Measurements from ENCODE around the gene BBLN. TPM values are rescaled to one million over a fixed set of nuclear protein-coding genes. Genes with fewer than 3 reads are reported as not detected.

Gene BBLN
- total RNA-seq, 1 donor from 2014 or later, result 39.0 TPM

DNA sequence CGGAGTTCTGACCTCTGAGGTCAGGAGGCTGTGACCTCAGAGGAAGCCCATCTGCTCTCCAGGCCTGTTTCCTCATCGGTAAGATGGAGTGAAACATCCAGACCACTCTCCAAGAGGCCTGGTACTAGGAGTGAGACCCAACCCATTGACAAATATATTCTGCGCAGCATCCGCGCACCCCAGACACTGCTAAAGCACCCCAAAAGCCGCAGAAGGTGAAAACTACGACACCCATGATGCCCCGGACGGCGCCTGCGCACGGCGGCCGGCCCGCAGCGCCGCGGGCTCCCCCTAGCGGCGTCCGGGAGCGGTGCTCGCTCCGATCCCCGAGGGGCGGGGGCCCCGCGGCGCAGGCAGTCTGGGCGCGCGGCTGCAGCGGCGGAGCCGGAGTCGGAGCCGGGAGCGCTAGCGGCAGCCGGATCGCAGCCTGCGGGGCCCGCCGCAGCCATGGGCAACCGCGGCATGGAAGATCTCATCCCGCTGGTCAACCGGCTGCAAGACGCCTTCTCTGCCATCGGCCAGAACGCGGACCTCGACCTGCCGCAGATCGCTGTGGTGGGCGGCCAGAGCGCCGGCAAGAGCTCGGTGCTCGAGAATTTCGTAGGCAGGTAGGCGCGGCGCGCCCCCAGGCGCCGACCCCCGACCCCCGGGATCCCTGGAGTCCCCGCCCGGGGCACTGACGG lies 43.1 kb downstream of the BBLN start, which contains the start of gene DNM1:
Gene DNM1 (plus strand): TSS at position 356 of the 683 bp plus-strand sequence. CDS start 92 bp downstream, at position 448.
- ATAC-seq, result peak; percentile 98
- TF ChIP-seq, protein P1, sequence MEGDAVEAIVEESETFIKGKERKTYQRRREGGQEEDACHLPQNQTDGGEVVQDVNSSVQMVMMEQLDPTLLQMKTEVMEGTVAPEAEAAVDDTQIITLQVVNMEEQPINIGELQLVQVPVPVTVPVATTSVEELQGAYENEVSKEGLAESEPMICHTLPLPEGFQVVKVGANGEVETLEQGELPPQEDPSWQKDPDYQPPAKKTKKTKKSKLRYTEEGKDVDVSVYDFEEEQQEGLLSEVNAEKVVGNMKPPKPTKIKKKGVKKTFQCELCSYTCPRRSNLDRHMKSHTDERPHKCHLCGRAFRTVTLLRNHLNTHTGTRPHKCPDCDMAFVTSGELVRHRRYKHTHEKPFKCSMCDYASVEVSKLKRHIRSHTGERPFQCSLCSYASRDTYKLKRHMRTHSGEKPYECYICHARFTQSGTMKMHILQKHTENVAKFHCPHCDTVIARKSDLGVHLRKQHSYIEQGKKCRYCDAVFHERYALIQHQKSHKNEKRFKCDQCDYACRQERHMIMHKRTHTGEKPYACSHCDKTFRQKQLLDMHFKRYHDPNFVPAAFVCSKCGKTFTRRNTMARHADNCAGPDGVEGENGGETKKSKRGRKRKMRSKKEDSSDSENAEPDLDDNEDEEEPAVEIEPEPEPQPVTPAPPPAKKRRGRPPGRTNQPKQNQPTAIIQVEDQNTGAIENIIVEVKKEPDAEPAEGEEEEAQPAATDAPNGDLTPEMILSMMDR (IDR thresholded peaks at IDR 0.05), result peak; percentile 76
- H3K4me3 ChIP-seq, result peak within 1 kb of the TSS; percentile 58
- DNase-seq, result peak; percentile 83
- H3K4me1 ChIP-seq, result peaks cover 10% of the 10 kb centered on the region
- no peaks in the 10 kb centered on the region for H3K36me3 ChIP-seq
- H3K27me3 ChIP-seq, result peaks cover 25% of the 10 kb centered on the region
- intact Hi-C loops (cut with DNase I), result no loop called here
- no peak within 1 kb of the TSS for H3K27ac ChIP-seq
- H3K9me3 ChIP-seq, result no peaks in the 10 kb centered on the region

DNA sequence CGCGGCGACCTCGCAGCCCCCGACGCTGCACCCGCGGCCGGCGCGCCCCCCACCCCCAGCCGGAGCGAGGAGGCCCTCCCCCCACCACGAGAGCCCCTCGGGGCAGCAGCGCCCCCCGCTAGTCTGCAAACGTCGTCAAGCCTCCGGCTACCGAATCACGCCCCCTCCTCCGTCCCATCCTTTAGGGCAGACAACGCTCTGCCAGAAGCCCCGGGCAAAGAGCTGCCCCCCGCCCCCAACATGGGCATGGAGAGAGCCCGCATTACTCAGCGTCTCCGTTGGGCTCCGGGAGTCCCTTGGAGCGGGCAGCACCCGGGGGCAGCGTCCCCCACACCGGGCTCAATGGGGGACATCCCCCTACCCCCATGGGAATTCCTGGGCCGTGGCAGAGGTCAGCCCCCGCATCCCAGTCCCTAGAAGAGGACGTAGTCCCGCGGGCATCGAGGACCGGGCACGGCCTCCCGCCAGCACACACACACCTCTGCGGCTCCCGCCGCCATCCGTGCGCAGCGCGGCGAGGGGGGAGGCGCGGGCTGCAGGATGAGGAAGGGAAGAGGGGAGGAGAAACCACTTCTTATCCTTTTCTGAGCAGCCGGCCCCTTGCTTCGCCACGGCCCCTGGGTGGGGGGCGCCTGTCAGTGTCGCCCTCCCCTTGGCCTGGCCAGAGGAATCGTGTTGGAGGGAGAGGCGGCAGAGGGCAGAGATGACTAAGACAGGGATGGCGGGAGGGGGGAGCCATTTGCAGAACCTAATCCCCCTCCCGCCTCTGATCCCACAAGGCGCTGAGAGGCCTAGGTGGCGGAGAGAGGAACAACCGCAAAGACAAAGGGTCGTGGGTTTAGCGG lies 43.9 kb downstream of the BBLN start:
- H3K27ac ChIP-seq, result no peak overlapping the region
- no peaks in the 10 kb centered on the region for H3K9me3 ChIP-seq
- ATAC-seq, result peak; percentile 20
- H3K4me1 ChIP-seq, result peaks cover 10% of the 10 kb centered on the region
- no peak for DNase-seq
- peaks cover 25% of the 10 kb centered on the region for H3K27me3 ChIP-seq
- intact Hi-C loops (cut with DNase I), result no loop called here
- TF ChIP-seq, protein P1 (IDR thresholded peaks at IDR 0.05), result no peak
- H3K36me3 ChIP-seq, result no peaks in the 10 kb centered on the region
- peak overlapping the region; percentile 58 for H3K4me3 ChIP-seq

DNA sequence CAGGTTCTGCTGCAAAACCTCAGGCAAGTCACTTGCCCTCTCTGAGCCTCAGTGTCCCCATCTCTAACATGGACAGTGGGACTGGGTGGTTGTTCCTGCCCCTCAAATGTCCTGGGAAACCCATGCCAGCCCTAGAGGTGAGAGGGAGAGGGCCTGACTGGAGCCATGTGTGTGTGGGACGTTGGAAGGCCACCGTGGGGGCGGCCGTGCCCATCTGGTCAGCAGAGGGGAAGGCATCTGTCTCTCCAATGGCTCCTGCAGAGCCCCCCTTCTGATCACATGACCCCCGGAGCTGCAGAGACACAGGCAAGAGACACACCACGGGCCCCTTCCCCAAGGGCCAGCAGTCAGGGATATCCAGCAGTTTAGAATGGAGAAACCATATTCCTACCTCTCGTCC lies 44.8 kb downstream of the BBLN start:
- H3K27ac ChIP-seq, result no peak overlapping the region
- no peaks in the 10 kb centered on the region for H3K9me3 ChIP-seq
- no peak for DNase-seq
- intact Hi-C loops (cut with DNase I), result no loop called here
- TF ChIP-seq, protein P1 (IDR thresholded peaks at IDR 0.05), result no peak
- peaks cover 10% of the 10 kb centered on the region for H3K4me1 ChIP-seq
- no peaks in the 10 kb centered on the region for H3K36me3 ChIP-seq
- no peak for ATAC-seq
- H3K27me3 ChIP-seq, result peaks cover 25% of the 10 kb centered on the region
- H3K4me3 ChIP-seq, result no peak overlapping the region

DNA sequence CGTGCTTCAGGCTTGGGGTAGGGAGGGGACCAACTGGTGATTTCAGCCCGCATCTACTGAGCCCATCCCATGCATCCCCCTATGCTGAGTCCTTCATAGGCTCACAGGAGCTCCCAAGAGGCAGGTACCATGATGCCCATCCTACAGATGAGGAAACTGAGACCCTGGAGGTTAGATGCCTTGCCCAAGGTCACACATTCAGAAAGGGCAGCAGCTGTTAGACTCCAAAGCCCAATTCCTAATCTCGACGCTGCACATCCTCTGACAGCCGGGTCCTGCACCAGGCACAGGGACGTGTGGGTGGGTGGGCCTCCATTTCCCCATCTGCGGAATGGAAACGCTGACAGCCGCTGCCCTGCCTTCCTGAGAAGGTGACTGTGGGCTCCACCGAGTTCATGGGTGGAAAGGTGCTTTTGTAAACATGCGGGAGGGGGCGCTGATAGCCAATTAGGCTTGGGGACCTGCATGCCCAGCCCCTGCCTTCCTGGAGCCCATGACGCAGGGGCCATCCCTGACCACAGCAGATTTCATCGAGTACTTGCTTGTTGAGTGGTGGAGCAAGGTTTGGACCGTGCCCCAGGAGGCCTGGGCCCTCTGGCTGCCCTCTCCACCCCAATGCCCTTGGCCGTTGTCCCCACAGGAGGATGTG lies 45.4 kb downstream of the BBLN start:
- H3K27me3 ChIP-seq, result peaks cover 25% of the 10 kb centered on the region
- no peak overlapping the region for H3K4me3 ChIP-seq
- TF ChIP-seq, protein P1 (IDR thresholded peaks at IDR 0.05), result no peak
- no peaks in the 10 kb centered on the region for H3K36me3 ChIP-seq
- ATAC-seq (no peak), DNase-seq (no peak)
- peaks cover 10% of the 10 kb centered on the region for H3K4me1 ChIP-seq
- intact Hi-C loops (cut with DNase I), result no loop called here
- H3K9me3 ChIP-seq, result no peaks in the 10 kb centered on the region
- no peak overlapping the region for H3K27ac ChIP-seq

DNA sequence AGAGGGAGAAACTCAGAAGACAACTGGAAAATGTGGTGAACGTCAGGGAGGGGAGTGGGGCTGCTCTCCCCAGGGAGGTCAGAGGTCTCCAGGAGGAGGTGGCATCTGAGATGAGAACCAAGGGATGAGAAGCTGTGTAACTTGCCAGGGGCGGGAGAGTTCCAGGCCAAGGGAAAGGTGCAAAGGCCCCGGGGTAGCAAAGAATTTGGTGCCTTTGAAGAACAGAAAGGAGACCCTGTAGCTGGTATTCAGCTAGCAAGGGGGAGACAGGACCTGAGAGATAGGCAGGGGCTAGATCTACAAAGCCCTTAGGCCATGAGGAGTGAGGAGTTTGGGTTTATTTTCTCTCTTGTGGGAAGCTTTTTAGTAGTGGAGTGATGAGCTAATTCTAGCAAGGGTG lies 46.4 kb downstream of the BBLN start:
- H3K27me3 ChIP-seq, result peaks cover 25% of the 10 kb centered on the region
- ATAC-seq, result no peak

More for the DNA sequence above, 46.4 kb downstream of the BBLN start:
- intact Hi-C loops (cut with DNase I), result no loop called here
- H3K4me3 ChIP-seq, result no peak overlapping the region
- no peaks in the 10 kb centered on the region for H3K9me3 ChIP-seq
- DNase-seq, result no peak
- TF ChIP-seq, protein P1 (IDR thresholded peaks at IDR 0.05), result no peak
- no peak overlapping the region for H3K27ac ChIP-seq
- no peaks in the 10 kb centered on the region for H3K36me3 ChIP-seq
- peaks cover 10% of the 10 kb centered on the region for H3K4me1 ChIP-seq
